T follicular helper cell (primary cell): ENCODE data around the gene CEBPA.

ENCODE experiments used
- DNase-seq: peaks from one replicate; pipeline ENCODE4 v3.0.0-alpha.2; 2020; ENCODE audit warnings: low read depth

Gene CEBPA

DNA sequence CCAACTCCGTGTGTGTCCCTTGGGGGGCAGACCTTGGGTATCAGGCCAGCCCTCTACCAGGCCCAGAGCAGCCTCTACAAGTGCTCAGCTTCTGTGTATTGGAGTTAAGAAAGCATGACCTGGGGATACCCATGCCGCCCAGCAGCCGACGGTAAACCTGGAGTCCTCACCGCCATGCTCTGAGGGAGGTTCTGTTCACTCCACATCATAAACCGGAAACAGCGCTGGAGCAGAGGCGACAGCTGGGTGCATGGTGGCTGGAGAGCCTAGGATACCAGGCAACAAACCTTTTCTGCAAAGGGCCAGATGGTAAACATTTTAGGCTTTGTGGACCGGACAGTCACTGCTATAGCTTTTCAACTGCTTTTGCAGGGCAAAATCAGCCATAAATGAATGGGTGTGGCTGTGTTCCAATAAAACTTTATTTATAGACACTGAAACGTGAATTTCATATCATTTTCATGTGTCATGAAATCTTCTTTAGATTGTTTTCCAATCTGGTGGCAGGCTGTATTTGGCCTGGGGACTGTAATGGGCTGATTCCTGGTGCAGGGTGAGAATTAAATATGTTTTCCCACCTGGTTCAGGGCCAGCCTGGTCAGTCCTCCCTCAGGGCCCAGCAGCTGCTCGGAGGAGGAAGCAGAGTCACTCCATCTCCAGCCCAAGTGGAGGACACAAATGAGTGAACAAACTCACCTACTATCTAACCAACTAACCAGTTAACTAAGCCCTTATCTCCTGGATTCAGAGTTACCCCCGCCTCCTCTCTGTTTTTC is 30.9 kb downstream of the CEBPA start:
- no peak for DNase-seq

DNA sequence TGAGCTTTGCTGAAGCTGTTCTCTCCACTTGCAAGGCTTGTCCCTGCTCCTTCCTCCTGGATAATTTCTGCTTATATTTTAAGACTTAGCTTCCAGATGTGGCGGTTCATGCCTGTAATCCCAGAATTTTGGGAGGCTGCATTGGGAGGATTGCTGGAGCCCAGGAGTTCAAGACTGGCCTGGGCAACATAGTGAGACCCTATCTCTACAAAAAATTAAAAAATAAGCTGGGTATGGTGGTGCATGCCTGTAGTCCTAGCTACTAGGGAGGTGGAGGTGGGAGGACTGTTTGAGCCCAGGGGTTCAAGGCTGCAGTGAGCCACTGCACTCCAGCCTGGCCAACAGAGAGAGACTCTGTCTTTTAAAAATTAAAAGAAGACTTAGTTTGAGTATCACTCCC is 31.6 kb downstream of the CEBPA start:
- no peak for DNase-seq

DNA sequence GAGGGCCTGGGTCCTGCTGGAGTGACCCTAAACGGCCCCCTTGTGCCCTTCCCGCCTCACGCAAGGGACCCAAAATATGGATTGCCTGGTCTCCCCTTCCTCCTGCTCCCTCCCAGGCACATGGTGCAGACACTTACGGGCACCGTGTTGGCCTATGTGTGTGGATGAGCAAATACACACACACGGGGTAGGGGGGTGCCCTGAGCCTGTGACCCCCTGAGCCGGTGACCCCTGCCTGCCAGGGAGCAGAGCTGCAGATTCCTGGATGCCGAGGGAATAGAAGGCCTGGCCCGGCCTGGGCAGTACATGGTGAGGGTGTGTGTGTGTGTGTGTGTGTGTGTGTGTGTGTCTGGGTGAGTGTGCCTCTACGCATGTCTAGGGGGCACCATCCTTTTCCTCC is 33.3 kb downstream of the CEBPA start:
- no peak for DNase-seq

DNA sequence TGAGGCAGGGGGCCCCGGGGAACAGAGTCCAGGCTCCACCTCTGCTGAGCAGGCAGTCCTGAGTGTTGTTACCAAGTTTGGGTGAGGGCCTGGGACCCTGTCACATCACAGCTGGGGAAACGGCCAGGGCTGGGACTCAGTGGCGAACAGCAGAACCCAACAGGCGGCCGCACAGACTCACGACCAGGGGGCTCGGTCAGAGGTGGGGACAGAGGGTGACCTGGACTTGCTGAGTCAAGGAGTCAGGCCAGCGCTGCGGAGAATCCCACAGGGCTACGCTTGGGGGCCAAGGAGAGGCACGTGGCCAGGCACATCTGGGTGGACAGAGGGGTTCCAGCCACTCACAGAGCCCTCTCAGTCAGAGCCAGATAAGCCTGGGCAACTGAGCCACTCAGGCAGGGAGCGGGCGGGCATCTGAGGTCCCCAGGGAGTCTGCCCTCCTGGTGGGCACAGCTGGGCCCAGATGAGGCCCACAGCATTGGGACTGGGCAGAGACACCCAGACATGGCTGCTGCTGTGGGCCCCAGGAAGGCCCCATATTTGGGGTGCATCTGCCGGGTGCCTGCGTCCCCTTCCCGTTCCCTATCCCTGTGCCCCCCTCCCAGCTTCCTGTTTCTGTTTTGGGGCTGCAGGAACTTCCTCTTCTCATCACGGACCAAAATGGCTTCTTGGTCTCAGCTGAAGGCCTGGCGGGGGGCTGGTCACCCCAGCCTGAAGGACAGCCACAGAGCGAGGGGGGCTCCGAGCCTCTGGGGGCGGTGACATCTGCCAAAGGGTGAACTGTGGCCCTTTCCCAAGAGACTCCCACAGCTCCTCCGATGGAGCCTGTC is 34.0 kb downstream of the CEBPA start:
- DNase-seq, result no peak

DNA sequence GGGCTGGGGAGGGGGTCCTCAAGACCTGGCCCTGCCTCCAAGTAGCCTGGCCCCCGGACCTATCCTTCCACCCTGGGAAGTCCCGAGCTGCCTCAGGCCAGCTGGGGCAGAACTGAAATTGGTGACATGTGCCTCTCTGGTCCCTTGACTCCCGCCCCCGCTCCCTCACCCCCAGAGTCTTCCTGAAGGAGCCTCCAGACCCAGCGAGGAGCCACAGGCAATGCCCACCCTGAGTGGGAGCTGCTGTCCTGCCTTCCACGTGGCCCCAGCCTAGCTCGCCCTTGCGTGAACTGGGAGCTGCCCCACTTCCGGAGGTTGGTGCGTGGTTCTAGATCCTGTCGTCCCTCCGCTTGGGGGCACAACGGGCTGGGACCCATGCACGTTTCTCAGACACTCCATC is 34.6 kb downstream of the CEBPA start:
- no peak for DNase-seq

DNA sequence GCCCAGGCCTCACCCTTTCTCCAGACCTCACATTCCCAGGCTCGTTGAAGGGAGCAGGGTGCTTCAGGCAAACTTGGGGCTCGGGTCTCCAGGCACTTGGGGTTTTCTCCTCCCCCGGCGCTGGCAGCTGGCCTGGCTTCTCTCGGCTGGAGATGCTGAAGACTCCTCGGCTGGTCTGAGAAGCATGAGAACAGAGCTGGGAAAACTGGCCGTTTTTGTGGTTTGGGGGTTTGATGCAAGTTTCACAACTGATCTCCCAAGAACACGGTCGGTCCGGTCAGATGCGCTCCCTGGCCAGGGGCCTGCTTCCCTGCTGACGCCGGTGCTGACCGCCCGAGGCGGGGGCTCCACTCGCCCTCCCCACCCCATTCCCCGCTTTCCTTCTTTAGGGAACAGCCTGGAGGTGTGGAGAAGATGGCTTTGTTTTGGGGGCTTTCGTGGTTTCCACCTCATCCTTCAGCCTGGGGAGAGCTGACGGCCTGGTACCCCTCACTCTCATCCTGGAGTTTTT is 35.3 kb downstream of the CEBPA start:
- no peak for DNase-seq

DNA sequence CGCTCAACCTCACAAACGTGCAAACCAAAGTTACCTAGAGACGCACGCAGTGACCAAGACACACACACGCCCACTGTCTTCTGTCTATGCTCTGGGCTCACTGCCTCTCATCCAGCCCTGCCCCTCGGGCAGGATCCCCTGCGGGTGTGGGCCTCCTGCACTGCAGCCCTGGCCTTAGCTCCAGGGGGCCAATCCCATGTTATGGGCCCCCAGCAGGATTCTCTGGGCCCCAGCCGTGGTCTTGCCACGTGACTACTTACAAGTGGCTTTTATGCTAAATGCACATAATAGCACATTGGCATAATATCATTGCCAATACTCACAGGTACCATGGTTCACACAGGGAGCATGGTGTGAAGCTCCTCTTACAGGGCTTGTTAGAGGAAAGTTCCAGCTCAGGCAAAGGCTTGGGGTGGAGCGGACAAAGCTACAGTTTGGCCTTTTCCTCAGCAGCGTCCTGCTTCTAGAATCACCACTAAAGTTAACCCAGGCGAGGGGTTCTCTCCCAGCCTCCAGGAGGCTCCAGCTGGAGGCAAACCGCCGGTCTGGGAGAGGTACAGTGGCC is 37.4 kb downstream of the CEBPA start:
- DNase-seq, result no peak

DNA sequence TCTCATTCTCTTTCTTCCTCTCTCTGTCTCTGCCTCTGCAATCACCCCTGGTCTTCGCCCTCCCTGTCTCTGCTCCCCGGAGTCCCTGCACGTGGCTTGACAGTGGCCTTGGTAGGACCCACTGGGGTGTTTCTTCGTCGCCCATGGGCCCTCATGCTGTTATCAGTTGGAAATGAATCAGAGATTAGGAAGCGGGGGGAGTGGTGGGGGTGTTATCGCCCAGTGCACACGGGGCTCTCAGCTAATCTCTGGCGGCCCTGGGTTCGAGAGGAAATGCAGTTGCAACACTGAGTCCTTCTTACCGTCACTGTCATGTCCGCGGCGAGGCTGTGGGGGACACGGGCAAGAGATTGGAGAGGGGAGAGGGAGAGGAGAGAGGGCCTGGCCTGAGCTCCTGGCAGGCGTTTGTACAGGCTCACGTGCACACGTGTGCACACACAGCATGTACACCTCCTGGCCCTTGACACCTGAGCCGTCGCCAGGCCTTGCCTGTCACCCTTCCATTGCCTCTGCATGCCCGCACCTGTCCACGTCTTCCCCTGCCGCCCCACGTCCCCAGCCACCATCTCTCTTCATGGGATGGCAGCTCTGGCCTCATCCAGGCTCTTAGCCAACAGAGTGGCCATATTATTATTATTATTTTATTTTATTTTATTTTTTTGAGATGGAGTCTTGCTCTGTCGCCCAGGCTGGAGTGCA is 38.9 kb downstream of the CEBPA start:
- no peak for DNase-seq

DNA sequence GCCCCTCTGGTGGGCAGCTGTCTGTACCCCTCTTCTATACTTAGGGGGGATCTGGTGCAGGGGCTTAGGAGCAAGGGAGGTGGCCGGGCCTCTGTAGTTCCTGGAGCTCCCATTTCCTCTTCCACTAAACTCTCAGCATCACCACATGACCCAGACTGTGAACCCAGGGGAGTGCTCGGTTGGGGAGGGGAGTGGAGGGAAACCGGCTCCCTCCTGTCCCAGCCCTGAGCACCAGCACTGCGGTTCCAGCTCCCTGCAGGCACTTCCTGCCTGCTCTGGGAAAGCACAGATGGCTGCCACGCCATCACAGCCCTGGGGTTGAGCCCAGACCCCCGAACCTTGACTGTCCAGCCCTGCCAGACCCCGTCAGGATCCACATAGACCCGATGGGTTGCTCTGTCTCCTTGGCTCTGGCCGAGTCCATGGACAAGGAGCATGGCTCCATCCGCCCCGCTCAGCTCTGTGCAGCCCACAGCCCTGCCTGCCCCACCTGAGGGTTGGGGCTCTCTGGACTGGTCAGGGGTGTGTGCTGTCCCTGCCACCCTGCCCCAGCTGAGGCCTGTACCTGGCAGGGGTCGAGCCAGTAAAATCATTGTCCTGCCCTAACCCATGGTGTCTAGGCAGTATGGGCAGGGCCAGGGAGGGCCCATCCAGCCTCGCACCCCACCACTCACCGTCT is 40.7 kb downstream of the CEBPA start:
- no peak for DNase-seq

DNA sequence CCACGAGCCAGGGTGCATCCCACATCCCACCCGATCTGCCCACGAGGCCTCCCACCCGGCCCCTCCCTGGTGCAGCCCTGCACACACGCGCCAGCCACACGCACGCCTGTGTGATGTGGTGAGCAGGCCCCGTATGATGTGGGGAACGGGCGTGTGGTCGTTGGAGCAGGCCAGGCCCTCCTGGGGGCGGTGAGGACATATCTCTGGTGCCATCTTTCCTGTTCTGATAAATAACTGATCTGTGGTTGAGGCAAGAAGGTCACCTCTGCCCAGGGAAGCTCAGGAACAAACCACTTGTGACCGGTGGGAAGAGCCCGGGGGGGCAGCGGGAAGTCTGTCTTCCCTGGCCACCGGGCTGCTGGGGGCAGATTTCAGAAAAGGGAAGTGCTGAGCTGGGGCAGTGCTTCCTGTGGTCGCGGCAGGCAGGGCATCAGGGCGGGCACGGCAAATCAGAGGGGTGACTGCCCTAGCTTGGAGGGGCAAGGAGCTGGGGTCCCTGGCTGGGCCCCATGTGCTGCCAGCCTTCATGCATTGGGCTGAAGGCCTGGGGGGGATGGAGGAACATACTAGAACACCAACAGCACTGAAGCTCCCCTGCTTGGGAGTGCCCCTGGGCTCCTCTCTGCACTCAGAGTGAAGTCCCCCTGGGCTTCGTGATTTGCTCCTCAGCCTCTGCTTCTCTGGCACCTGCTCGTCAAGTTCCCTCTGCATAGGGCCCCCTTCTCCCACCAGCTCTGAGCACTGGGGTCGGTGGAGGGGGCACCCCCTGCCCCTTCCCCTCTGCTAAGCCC is 41.5 kb downstream of the CEBPA start:
- DNase-seq, result no peak

DNA sequence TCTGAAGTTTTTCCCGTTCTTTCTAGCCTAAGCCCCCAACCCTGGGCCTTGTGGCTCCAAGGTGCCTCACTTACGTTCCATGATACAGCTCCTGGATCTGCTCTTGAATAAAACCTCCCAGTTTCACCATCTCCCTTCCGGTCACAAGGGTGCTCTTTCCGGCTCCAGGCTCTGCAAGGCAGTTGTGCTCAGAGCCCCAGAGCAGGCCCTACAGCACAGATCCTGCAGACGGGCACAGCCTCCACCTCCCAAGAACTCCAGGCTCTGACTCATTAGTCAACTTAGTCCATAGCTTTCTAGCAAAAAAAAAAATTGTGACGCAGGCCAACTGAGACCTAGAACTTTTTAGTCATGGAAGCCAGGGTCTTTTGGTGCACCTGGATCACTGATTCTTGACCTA is 42.8 kb downstream of the CEBPA start:
- no peak for DNase-seq

DNA sequence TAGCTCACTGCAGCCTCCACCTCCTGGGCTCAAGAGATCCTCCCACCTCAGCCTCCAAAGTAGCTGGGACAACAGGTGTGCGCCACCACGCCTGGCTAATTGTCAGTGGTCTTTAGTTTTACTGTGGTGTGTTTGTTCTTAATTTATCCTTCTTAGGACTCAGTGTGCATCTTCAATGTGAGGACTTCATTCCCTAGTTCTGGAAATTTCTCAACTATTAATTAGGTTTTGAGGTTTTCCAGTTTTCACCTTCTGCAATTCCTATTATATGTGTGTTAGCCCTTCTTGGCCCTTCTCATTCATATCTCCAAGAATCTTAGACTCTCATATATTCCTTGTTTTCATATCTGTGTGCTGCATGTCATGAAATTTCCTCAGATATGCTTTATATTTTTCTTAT is 44.5 kb downstream of the CEBPA start:
- no peak for DNase-seq

DNA sequence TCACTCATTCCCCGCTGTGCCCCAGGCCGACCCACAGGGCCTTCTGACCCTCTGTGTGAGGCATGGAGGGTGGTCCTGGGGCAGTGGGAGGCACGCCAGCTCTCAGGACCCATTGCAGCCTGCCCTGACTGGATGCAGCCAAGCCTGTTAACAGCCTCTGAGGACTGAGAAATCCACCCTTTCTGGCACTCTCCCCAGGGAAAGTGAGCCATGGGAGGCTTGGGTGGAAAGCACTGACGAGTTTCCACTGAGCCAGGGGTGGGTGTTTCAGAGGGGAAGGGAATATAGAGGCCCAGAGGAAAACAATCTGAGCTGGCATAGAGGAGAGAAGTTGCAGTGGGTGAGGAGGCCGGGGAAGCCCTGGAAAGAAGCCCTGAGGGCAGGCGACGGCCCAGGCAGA is 46.1 kb downstream of the CEBPA start:
- no peak for DNase-seq

DNA sequence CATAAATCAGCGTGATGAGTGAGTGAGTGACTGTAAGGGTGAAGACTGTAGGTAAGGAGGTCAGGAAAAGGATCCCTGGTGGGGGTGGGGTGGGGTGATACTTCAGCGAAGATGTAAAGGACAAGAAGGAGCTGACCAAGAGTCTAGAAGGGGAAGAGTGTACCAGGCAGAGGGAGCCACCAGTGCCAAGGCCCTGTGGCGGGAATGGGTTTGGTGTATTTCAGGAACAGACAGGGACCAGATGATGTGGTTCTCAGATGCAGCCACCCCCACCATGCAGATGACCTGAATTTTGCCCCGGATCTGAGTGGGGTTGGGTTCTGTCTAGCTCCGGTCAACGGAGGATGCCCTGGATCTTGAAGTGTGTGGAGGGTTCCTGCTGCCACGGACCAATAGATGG is 46.6 kb downstream of the CEBPA start:
- no peak for DNase-seq

DNA sequence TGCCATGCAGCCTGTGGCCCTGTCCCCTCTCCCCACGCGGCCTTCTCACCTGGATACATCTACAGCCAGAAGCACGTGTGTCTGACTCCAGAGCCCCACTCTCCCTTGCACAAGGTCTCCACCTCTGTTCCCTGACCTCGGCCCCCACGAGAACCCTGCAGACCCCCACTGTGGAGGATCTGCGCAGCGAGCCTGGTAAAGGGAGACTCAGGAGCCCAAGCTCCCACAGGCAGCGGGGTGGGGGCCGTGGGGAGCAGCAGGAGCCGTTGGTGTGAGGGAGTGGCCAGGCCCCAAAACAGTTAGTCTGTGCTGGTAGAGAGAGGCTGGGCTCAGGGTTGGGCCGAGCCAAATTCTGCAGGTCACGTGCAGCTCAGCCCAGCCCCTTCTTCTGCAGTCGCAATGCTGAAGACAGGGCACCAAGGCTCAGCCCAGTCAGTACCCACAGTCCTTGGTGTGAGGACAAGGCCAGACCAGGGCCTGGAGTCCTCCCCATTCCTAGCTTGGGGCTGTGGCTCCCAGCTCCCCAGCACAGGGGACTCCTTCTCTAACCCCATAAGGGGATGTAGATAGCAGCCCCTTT is 48.0 kb downstream of the CEBPA start:
- DNase-seq, result no peak

DNA sequence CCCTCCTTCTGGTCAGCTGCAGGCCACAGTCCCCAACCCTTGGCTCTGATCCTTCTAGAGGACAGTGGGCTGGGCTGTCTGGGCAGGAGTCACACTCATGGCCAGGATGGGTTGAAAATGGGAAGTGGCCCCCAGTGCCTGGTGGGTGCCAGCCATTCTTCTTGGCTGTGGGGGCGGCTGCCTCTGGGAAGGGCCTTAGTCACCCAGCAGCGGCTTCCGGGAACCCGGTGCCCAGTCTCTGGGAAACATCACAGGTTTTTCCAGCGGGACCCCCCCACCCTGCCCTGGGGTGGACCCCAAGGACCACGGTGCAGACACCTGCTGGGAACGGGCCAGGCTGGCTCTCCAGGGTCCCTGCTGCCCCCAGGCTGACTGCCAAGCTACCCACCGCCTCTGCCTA is 49.4 kb downstream of the CEBPA start:
- no peak for DNase-seq

DNA sequence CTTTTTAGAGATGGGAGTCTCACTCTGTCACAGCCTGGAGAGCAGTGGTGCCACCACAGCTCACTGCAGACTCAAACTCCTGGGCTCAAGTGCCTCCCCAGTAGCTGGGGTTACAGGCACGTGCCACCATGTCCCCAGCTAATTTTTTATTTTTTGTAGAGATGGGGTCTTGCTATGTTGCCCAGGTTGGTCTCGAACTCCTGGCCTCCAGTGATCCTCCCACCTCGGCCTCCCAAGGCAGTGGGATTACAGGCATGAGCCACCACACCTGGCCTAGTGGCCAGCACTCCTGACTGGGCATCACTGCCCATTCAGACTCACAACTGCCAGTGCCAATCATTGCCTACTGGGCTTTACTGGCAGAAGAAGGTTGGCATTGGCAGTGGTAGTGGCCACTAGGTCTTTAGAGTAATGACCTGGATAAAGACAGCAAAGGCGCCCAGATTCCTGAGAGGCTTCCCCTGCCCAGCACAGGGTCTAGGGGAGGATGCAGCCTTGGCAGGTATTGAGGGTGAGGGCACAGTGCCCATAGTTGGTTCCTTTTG is 49.8 kb downstream of the CEBPA start:
- DNase-seq, result no peak

DNA sequence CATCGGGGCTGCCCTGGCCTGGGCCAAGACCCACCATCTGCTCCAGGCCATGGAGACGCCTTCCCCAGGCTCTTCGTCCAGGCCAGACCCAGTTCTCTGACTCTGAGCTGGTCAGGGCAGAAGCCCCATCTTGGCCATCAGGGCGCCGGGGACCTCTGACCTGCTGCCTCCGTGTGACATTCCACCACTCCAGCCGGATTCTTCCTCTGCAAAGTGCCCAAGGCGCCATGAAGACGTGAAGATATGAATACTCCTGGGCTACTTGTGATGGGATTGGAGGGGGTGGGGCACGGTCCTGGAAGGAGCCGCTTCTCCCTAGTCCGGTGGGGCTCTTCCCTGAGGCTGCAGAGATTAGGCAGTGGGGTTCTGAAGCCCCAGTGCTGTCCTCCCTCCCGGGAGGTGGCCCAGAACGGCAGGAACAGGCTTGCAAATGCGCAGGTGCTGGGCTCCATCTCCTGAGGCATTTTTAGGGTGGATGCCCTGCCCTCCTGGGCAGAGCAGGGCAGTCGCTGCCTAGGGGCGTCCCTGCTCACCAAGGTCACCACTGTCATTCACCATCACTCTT is 50.7 kb downstream of the CEBPA start:
- DNase-seq, result no peak

DNA sequence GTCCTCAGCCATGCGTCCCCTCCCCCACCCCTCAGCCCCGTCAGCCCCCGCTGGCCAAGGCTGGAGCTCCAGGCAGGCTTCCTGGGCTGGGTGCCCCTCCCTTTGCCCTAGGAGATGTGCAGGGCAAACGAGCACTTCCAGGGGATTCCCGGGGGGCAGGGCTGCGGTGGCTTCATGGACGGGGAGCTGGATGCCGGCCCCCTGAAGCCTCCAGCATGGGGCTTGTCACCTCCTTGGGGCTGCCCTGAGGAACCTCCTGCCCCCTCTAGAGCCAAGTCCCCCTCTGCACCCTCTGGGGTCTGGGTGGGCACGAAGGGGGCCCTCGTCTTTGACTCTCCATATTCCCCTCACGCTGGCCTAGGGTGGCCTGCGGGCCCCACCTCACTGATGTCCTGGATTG is 51.3 kb downstream of the CEBPA start:
- no peak for DNase-seq

DNA sequence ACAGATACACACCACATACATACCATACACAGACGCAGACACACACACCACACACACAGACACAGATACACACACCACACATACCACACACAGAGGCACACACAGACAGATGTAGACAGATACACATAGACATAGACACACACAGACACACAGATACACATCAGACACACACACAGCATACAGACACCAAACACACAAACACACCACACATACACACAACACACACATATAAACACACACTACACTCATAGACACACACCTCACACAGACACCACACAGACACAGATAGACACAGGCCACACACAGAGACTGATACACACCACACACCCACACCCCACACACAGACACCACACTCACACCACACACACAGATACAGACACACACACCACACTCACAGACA is 51.8 kb downstream of the CEBPA start:
- no peak for DNase-seq
